Hippocampal formation (tissue), 2 donors: ENCODE results near the gene IL5.

Experiments used
- DNase-seq, 2 donors: peaks; one replicate each; lab custom pipeline; 2025; lab: John Stamatoyannopoulos, UW

Gene IL5

GRCh38 chr5:132498686-132499271, 44.5 kb downstream of the IL5 start:
- no peak for DNase-seq

- no peak for DNase-seq
Measured at GRCh38 chr5:132498152-132498551, 45.2 kb downstream of the IL5 start.

GRCh38 chr5:132497488-132497997, 45.8 kb downstream of the IL5 start:
- DNase-seq = peak in 1 of 2 donors; percentile 4

- peak; percentile 9 to 70 for DNase-seq
Measured at GRCh38 chr5:132496631-132497487, 46.5 kb downstream of the IL5 start.

GRCh38 chr5:132496191-132496630, 47.1 kb downstream of the IL5 start:
- peak; percentile 51 to 62 for DNase-seq

- DNase-seq = peak; percentile 51 to 62
Measured at GRCh38 chr5:132495667-132496190, 47.6 kb downstream of the IL5 start.

- DNase-seq = no peak
Measured at GRCh38 chr5:132493821-132494220, 49.5 kb downstream of the IL5 start.

- no peak for DNase-seq
Measured at GRCh38 chr5:132493241-132493640, 50.1 kb downstream of the IL5 start.

GRCh38 chr5:132492386-132493125, 50.8 kb downstream of the IL5 start:
- DNase-seq = no peak
